NCI-H2196 (cell line): ENCODE data around the gene MBOAT1.
"Not testable (repeated sequence)": the region's sequence is repeated elsewhere in the genome, so short reads cannot be mapped to it uniquely, and the experiment has no call there.

ENCODE experiments used
- DNase-seq: peaks from one replicate; lab custom pipeline; 2025; ENCODE audit not compliant: unreplicated experiment; lab: John Stamatoyannopoulos, UW

Gene MBOAT1

DNA sequence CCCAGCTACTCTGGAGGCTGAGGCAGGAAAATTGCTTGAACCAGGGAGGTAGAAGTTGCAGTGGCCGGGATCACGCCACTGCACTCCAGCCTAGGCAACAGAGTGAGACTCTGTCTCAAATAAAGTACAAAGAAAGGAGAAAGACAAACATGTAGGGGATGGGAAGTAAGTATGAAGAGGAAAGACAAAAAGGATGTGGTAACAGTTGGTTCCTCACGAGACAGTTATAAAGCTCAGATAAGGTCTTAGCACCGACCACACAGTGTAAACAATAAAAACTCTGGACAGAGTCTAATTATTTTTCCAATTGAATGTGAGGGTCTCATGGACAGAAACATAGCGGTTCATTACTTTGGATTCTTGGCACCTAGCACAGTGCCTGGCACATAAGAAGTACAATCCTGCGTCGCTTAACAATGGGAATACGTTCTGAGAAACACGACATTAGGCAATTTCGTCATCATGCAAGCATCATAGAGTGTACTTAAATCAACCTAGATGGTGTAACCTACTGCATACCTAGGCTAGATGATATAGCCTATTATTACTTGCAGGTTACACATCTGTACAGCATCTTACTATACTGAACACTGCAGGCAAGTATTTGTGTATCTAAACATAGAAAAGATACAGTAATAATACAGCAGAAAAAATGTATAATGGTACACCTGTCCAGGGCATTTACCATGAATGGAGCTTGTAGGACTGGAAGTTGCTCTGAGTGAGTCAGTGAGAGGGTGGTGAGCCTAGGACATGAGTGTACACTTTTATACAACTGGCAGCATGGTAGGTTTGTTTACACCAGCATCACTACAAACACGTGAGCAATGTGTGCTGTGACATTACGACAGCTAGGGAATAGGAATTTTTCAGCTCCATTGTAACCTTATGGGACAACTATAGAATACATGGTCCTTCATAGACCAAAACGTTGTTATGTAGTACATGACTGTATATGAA lies 38.2 kb downstream of the MBOAT1 start:
- no peak for DNase-seq

DNA sequence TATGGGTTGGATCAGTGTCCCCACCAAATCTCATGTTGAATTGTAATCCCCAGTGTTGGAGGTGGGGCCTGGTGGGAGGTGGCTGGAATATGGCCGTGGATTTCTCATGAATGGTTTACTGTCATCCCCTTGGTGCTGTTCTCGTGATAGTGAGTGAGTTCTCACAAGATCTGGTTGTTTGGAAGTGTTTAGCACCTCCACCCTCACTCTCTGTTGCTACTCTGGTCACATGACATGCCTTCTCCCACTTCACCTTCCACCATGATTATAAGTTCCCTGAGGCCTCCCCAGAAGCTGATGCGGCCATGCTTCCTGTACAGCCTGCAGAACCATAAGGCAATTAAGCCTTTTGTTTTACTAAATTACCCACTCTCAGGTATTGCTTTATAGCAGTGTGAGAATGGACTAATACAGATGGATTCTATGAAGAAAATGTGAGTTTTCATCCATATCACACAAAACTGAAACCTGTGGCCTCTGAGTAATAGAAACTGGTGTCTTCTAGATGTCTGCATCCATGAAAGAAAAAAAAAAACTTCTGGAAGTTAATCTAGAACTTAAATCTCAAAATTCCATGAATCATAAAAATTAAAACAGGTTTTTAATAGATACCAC lies 39.3 kb downstream of the MBOAT1 start:
- DNase-seq: no peak

DNA sequence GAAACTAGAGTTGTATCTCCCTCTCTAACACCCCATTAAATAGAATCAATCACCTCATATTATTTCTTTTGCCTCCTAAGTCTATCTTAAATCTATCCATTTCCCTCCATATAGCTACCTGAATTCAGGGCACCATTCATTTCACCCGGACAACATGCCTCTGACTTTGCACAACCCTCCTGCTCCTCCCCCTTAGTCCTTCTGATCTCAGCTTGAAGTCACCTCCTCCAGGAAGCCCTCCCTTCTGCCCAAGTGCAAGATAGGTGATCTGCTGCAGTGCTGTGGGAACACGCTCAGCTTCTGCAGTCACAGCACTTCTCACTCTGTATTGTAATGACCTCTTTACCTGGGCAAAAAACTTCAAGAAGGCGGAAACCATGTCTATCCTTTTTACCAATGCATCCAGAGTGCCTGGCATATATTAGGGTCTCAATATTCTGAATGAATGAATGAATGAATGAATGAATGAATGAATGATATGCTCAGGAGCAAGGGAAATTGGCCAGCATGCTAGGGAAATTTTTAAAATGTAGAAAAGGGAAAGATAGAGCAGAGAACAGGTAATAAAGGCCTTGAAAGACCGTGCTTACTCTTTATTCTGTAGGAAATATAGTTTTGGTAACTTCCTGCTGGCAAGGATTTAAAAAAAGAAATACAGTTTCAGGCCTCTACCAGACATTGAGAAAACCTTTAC lies 41.7 kb downstream of the MBOAT1 start:
- DNase-seq: no peak

DNA sequence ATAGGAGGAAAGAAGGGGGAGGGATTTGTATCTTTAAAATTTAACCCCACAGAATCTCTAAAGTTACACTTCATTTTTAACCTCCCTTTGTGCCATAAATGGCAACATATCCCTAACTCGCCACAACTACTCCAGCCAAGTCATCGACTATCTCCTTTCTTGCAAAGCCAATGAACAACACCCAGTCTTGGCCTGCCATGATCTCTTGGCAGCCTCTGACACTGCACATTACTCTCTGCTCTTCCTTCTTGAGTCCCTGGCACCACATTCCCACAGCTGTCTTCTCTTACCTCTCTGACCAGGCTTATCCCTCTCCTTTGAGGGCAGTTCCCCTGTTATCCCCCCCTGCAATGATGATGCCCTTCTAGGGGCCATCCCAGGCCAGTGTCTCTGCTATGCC lies 42.5 kb downstream of the MBOAT1 start:
- no peak for DNase-seq

DNA sequence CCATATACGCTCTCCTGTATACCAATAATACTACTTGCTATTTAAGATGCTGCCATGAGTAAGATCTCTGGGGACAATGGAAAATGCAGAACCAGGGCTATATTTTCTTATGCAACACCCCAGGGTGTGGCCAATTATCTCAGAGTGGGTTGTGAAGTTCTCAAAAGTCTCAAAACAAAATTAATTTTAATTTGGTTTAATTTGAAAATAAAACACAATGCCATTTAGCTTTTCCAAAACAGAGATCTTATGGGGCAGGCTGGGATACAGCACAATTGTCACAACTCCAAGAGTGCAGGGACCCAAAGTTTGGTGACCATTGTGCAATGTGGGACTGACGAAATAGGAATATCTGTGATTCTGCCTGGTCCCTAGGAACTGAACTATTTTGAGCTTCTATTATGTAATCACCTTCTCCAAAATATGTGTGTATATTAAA lies 43.1 kb downstream of the MBOAT1 start:
- no peak for DNase-seq

DNA sequence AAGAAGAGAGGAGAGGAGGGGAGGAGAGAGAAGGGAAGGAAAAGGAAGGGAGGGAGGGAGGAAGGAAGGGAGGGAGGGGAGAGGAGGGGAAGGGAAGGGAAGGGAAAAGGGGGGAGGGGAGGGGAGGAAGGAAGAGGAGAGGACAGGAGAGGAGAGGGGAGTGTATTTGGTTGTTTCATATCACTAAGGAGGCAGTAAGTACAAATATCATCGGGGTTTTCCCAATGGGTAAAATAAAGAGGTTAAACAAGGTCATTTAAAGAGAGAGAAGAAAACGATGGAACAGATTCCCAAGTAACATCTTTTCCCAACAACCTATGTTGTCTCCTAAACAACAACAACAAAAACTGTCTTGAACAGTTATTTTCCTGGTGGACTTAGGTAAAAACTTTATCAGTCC lies 43.6 kb downstream of the MBOAT1 start:
- DNase-seq: no peak

DNA sequence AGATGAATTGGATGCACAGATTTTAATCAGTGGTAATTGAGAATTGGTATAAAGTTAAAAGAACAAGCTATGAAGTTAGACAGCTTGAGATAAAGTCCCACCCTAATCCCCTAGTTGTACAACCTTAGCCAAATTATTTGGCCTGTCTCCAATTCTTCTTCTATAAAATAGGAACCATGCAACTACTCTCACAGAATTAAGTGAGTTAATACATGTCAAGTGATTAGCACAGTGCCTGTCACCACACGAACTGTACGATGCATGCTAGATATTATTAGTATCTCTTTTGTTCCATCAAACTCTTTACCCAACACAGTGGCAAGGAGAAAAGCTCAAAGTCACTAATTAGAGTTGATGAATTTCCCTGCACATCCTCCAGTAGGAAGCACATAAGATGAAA lies 44.7 kb downstream of the MBOAT1 start:
- DNase-seq: no peak

DNA sequence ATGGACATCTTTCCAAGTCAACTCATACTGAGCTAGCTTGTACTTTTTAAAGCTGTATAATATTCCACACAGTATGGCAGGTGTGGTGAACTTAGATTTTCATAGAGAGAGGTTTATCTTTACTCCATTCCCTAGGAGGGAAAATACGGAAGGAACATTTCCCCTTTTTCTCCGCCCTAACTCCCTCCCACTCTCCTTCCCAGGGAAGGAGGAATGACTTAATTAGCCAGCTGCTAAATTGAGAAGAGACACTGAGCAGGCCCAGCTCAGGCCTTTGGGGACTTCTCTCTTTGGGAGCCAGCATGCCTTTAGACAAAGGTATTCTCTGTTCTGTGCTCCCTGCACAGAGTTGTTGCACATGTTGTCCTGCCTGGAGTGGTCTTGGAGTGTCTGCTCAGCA lies 46.1 kb downstream of the MBOAT1 start:
- DNase-seq: no peak

DNA sequence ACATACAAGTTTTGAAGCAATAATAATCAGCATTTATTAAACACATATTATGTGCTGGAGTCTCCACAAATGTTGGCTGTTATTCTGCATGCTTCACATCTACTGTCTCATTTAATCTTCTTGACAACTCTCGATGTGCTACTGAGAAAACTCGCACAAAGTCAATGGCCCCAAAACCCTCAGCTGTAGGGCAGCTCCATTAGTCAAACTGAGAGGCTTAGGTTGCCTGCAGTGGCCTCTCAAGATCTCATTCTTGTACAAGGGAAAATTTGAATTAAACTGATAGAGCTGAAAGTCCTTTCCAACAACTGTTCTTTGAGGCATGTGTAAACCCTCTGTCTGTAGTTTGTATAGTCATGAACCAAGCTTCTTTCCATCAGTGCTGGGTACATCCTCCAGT lies 49.8 kb downstream of the MBOAT1 start:
- DNase-seq: no peak

DNA sequence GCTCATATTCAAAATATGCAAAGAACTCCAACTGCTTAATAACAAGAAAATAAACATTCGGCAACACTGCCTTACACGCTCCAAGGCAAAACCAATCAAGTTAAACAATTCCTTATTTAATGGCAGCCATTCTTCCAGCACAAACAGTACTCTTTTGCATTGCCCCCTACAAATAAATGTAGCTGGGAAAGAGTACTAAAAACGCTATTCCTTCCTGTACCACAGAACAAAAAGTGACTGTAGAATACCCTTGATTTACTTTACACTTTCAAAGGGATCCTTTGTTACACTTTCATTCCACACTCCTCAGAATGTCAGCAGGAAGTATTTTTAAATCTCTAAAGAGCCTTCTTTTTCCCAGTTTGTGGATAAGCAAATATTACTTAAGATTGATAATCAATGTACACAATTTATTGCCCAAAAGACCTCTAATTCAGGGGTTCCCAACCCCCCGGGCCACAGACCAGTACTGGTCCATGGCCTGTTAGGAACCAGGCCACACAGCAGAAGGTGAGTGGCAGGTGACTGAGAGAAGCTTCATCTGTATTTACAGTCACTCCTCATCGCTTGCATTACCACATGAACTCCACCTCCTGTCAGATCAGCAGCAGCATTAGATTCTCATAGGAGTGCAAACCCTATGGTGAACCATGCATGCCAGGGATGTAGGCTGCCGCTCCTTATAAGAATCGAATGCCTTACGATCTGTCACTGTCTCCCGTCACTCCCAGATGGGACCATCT lies 51.6 kb downstream of the MBOAT1 start:
- no peak for DNase-seq

DNA sequence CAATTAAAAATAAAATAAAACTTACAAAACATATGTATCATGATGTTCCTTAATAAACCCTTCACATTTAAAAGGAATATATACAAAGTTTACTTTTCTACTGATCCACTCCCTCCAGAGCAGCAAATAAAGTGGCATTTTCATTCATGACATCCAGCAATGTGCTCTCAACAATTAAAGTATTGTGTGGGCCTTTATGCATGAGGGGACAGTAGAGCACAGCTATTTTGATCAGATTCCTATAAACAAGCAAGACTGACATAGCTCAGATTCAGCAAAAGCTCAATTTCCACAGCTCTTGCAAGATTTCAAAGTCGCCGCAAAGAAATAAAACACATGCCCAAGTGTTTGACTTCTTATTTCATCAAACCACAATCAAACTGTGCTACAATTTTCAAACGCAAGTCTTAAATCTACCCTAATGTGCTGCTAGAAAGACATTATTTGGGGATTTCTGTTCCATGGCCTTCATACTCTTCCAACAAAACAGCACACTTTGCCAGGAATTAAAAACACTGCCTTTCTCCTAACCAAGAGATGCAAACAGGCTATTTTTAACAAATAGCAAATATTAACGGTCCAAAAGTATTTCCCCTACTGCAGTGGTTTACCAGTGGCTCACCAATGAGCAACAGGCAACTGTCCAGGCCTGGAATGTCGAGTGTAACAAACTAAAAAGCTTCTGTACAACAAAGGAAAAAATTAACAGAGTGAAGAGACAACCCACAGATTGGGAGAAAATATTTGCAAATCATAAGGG lies 52.3 kb downstream of the MBOAT1 start:
- no peak for DNase-seq

DNA sequence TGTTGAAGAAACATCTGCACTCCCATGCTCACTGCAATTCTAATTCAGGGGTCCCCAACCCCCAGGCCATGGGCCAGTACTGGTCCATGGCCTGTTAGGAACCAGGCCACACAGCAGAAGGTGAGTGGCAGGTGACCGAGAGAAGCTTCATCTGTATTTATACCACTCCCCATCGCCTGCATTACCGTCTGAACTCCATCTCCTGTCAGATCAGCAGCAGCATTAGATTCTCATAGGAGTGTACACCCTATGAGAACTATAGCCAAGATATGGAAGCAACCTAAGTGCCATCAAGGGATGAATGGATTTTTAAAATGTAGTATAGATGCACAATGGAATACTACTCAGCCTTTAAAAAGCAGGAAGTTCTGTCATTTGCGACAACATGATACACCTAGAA lies 53.2 kb downstream of the MBOAT1 start:
- DNase-seq: no peak

DNA sequence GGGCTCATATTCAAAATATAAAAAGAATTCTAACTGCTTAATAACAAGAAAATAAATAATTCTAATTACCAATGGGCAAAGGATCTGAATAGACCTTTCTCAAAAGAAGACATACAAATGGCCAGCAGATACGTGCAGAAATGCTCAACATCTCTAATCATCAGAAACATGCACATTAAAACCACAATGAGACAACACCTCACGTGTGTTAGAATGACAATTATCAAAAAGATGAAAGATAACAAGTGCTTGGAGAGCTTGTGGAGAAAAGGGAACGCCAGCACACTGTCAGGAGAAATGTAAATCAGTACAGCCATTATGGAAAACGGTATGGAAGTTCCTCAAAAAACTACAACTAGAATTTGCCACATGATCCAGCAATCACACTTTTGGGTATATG lies 53.6 kb downstream of the MBOAT1 start:
- DNase-seq: no peak

DNA sequence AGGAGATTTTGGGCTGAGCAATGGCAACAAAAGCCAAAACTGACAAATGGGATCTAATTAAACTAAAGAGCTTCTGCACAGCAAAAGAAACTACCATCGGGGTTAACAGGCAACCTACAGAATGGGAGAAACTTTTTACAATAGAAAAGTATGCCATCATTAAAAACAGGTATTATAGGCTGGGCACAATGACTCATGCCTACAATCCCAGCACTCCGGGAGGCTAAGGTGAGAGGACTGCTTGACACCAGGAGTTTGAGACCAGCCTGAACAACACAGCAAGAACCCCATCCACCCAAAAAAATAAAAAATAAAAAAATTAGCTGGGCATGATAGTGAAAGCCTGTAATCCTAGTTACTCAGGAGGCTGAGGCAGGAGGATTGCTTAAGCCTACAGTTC lies 55.4 kb downstream of the MBOAT1 start:
- no peak for DNase-seq

DNA sequence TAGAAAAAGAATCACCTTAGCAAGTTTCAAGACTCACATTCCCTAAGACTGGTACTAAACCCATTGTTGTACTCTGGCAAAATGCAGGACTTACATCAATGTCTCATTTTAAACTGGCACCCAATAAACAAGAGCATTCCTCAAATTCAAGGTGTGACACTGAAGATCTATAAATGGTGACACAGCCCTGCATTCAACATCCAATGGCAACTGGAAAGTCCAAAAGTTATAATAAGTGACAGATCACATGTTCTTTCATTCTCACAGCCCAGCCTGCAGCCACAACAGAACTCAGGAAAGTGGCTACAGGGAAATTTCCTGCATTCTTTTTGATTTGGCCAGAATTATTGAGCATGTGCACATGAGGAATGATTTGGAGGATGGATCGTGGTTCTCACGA lies 57.5 kb downstream of the MBOAT1 start:
- DNase-seq: no peak

DNA sequence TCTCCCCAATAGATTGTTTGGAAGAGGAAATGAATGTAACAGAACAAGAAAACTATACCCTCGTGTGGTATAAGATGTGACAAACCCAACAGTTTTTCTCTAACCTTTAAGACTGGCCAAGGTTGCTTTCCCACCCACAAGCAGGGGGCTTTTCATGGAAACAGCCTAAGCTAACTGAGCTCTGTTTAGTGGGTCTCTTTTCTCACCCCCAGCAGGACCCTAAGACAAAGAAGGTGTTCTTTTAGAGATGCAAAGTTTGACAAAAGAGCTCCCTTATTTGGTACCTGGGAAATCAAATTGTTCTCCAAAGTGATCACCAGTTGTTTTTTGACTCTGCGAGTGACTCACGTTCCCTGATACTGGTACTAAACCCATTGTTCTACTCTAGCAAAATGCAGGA lies 59.1 kb downstream of the MBOAT1 start:
- DNase-seq: no peak

DNA sequence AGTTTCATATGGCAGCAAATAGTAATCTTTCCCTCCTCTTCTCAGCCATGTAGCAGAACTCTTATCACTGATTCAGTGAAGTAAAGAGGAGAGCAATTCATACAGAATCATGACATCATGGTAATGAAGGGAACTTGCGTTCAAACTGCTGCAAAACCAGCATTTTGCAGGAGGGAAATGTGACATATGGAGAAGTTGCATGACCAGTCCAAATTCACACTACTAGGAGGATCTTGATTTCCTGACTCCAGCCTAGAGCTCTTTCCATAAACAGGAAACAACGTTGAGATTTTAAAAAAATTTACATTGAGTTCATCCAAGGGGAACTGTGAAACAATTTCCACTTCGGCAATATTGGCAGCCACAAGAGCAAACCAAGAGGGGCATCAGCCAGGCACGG lies 63.8 kb downstream of the MBOAT1 start:
- no peak for DNase-seq

DNA sequence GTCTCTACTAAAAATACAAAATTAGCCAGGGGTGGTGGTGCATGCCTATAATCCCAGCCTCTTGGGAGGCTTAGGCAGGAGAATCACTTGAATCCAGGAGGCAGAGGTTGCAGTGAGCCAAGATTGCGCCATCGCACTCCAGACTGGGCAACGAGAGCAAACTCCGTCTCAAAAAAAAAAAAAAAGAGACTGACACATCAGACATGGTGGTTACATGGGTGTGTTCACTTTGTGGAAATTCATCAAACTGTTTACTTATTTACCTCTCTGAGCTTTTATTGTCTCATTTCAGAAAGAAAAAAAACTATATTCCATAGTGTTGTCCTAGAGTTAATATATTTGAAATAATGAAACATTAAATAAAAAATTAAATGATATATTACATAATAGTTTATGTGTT lies 64.8 kb downstream of the MBOAT1 start:
- DNase-seq: no peak

DNA sequence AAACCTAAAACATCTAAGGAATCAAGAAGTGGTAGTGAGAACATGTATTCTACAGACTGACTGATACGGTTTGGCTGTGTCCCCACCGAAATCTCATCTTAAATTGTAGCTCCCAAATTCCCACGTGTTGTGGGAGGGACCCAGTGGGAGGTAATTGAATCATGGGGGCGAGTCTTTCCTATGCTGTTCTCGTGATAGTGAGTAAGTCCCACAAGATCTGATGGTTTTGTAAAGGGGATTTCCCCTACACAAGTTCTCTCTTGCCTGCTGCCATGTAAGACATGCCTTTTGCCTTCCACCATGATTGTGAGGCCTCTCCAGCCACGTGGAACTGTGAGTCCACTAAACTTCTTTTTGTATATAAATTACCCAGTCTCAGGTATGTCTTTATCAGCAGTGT lies 65.4 kb downstream of the MBOAT1 start:
- not testable (repeated sequence) for DNase-seq

DNA sequence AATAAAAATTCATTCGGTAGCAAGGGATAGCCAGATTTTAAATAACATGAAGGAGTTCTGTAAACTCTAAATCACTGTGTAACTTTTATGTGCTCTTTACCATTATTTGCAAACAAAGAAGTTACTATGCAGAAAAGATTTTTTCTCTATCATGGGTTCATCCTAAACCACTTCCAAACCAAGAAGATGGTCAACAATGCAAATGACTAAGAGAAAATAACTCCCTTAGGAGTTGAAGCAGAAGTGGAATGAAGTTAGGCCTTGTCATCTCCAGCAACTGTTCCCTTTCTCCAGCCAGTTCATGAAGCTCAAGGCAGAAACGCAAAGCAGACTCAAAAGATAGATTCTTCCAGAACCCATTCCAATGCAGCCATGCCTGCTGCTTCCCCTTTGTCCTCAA lies 66.0 kb downstream of the MBOAT1 start:
- no peak for DNase-seq

DNA sequence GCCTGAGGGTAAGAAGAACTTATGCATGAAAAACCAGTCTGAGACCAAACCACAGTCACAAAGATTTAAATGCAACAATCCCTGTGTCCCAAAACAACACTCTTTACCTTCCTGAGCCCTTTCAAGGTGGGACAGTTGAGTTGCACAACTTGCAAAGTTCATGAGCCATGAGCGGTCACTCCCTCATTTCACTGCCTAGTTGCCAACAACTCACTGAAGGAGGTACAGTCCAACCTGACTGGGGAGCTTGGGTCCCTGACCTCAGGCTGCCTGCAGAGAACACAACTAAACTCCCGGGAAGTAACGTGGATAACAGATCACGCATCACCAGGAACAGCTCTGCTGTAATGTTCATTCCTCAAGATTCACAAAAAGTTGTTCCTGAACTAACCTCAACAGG lies 69.4 kb downstream of the MBOAT1 start:
- no peak for DNase-seq
